SH-SY5Y (cell line): ENCODE results near the gene PML.

Experiments
- GATA2 ChIP-seq: IDR thresholded peaks from 2 replicates; pipeline ENCODE4 v1.6.1; 2011; ENCODE audit warnings: mild to moderate bottlenecking, low read depth, low read length
- GATA3 ChIP-seq: IDR thresholded peaks from 2 replicates; pipeline ENCODE4 v1.6.1; 2011; ENCODE audit warnings: low read depth, mild to moderate bottlenecking, low read length, moderate library complexity

DNA sequence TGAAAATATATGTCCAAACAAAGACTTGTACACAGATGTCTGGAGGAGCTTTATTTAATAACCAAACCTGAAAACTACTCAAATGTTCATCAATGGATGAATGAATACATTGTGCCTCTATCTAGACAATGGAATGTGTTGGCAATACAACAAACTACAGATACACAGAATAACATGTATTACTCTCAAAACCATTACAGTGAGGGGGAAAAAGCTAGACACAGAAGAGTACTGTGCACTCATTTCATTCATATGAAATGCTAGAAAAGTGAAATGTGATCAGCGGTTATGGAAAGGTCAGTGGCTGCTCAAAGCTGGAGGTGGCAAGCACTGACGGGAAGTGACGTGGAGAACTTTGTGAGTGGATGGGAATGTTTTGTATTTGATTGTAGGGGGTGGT lies 15.6 kb upstream of the PML start:
- TF ChIP-seq GATA3 (no peak), GATA2 (no peak)
